OCI-LY1 (cell line): ENCODE data around the gene MYO5B.

ENCODE experiments used
- EZH2 ChIP-seq: fragments of 200-600 bp; sonication (generic), shearing (Covaris generic); IDR thresholded peaks from 2 replicates; pipeline ENCODE4 v1.8.0; 2017; ENCODE audit warnings: borderline replicate concordance, mixed run types, mild to moderate bottlenecking, antibody characterized with exemption, low read length, moderate library complexity, mixed read lengths
- TF ChIP-seq, protein P1 (sequence below): fragments of 200-600 bp; sonication (generic), shearing (Covaris generic); IDR thresholded peaks from 2 replicates; pipeline ENCODE4 v1.5.1; 2017; ENCODE audit warnings: mild to moderate bottlenecking, antibody characterized with exemption, low read length, moderate library complexity, mixed read lengths

DNA sequence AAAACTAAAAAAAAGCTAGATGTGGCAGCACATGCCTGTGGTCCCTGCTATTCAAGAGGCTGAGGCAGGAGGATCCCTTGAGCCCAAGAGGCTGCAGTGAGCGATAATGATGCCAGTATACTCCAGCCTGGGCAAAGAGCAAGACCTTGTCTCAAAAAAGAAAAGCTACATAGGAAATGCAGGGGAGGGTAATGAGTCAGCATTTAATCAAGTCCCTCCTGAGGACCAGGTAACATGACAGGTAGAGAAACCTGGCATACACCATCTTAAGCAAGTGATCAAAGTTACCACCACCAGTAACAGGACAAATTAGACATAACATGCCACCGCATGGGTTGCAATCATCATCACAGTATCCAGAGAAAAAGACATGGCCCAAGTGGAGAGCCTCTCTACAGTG, 25.8 kb downstream of the MYO5B start:
- TF ChIP-seq, protein P1, sequence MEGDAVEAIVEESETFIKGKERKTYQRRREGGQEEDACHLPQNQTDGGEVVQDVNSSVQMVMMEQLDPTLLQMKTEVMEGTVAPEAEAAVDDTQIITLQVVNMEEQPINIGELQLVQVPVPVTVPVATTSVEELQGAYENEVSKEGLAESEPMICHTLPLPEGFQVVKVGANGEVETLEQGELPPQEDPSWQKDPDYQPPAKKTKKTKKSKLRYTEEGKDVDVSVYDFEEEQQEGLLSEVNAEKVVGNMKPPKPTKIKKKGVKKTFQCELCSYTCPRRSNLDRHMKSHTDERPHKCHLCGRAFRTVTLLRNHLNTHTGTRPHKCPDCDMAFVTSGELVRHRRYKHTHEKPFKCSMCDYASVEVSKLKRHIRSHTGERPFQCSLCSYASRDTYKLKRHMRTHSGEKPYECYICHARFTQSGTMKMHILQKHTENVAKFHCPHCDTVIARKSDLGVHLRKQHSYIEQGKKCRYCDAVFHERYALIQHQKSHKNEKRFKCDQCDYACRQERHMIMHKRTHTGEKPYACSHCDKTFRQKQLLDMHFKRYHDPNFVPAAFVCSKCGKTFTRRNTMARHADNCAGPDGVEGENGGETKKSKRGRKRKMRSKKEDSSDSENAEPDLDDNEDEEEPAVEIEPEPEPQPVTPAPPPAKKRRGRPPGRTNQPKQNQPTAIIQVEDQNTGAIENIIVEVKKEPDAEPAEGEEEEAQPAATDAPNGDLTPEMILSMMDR: no peak
- no peak for TF ChIP-seq EZH2
